Adrenal gland (tissue), 12 donors: ENCODE measurements around the gene CXXC1. TPM values are rescaled to one million over a fixed set of nuclear protein-coding genes. Genes with fewer than 3 reads are reported as not detected.

Experiments used
- DNase-seq, 7 donors: peaks; one replicate each; pipeline ENCODE4 v3.0.0-alpha.2; 2019 to 2020
- H3K27ac ChIP-seq, 5 donors: fragments of 200-600 bp; sonication (generic) in 4 of 5; 1 replicate in 3 of 5; 2 replicates in 2 of 5; pipeline versions ENCODE4 v1.5.1 to v1.8.0; 2016 to 2020; ENCODE audit warnings: mild to moderate bottlenecking in 1 of 5
- H3K27me3 ChIP-seq: fragments of 200-600 bp; 2 replicates; pipeline ENCODE4 v1.8.0; 2021
- H3K36me3 ChIP-seq, 2 donors: fragments of 200-600 bp; replicated peaks in 1 of 2; 1 replicate in 1 of 2; 2 replicates in 1 of 2; pipeline versions ENCODE4 v1.5.1 to v1.8.0; 2018 to 2022
- H3K4me1 ChIP-seq, 2 donors: fragments of 200-600 bp; replicated peaks in 1 of 2; 1 replicate in 1 of 2; 2 replicates in 1 of 2; pipeline versions ENCODE4 v1.5.1 to v1.8.0; 2018 to 2021
- H3K4me3 ChIP-seq, 4 donors: fragments of 200-600 bp; sonication (generic) in 3 of 4; one replicate each; pipeline ENCODE4 v1.5.1; 2016 to 2018
- H3K9me3 ChIP-seq, 3 donors: fragments of 200-600 bp; sonication (generic) in 1 of 3; replicated peaks in 1 of 3; 1 replicate in 2 of 3; 2 replicates in 1 of 3; pipeline versions ENCODE4 v1.5.1 to v1.8.0; 2016 to 2021
- CTCF ChIP-seq, 6 experiments: fragments of 450-650 bp in 4 of 6; fragments of 200-600 bp in 2 of 6; sonication (generic) in 1 of 6; IDR thresholded peaks; 1 replicate in 5 of 6; 2 replicates in 1 of 6; pipeline versions ENCODE4 v1.5.1 to v1.8.0; 2016 to 2021; ENCODE audit warnings: antibody characterized with exemption in 6 of 6, mild to moderate bottlenecking in 2 of 6, moderate library complexity in 1 of 6
- POLR2A ChIP-seq, 2 donors: fragments of 450-650 bp; IDR thresholded peaks; one replicate each; pipeline ENCODE4 v1.6.1; 2017; ENCODE audit warnings: antibody characterized with exemption in 2 of 2, mild to moderate bottlenecking in 2 of 2, moderate library complexity in 1 of 2
- WGBS, 4 donors: extraction: QIAGEN DNeasy Blood & Tissue Kit in 2 of 4; methylation state at CpG; one replicate each; pipeline versions ENCODE4 v1.1.5 to v1.1.7; 2013 to 2017; 5-methylcytosine and 5-hydroxymethylcytosine counted together
- intact Hi-C, 2 donors: fragments of 100-400 bp; cut with DNase I; formaldehyde crosslinking; loops; one replicate each; pipeline versions ENCODE4 v1.14.1 to v1.15.0; 2022 to 2023
- polyA plus RNA-seq, 3 donors: library from polyadenylated mRNA; stranded (reverse); fragments of 200-250 nt in 2 of 3; fragments of 350-450 nt in 1 of 3; fragmentation: Illumina TruSeq in 1 of 3; extraction: RNeasy Lipid Tissue Mini Kit (QIAGEN cat#74804) in 1 of 3; gene quantifications; one replicate each; pipeline ENCODE4 v1.2.3, GENCODE V29; 2013 to 2014
- total RNA-seq, 9 donors: library from RNA; depleted of rRNA in 4 of 9; stranded (reverse); fragments of >200 nt in 4 of 9; fragments of 120-200 nt in 1 of 9; fragmentation: NEBNext Ultra II Directional in 1 of 9; extraction: Animal tissue kit (Norgen Biotek cat#: 25700) in 1 of 9; gene quantifications; one replicate each; pipeline versions ENCODE4 v1.1.0 to v1.2.4, GENCODE V29; 2013 to 2023
- donor health status: healthy with polysubstance abuse.
- donor health status: Bipolar disorder and iron deficiency.
- donor health status: DM: yes; HTN: yes; CAD: no.
- donor health status: DM: no; HTN: no; CAD: no.
- donor health status: DM: no; HTN: no; CAD: no.
- donor health status: DM: yes; HTN: yes; CAD: no.

CXXC1 gene
- total and polyA plus RNA-seq, 12 donors, result 25.2 to 295 (median 66.2) TPM

GRCh38 chr18:50330176-50330575 lies 42.7 kb upstream of the CXXC1 start:
- TF ChIP-seq CTCF (IDR thresholded peaks at IDR 0.05), result no peak
- no peak for TF ChIP-seq POLR2A (IDR thresholded peaks at IDR 0.05)
- H3K36me3 ChIP-seq, result no peaks in the 10 kb centered on the region

GRCh38 chr18:50327983-50328382 lies 40.5 kb upstream of the CXXC1 start:
- no peaks in the 10 kb centered on the region for H3K27me3 ChIP-seq
- H3K4me1 ChIP-seq, result no peaks in the 10 kb centered on the region
- WGBS, 4 donors, result 80 to 90% (median 85%) methylated on average over 3 of the region's 3 CpGs
- H3K27ac ChIP-seq, result no peak overlapping the region
- no peaks in the 10 kb centered on the region for H3K36me3 ChIP-seq
- TF ChIP-seq CTCF (IDR thresholded peaks at IDR 0.05) (no peak), POLR2A (IDR thresholded peaks at IDR 0.05) (no peak)
- H3K9me3 ChIP-seq, result no peaks in the 10 kb centered on the region
- intact Hi-C loops, result no loop called here
- H3K4me3 ChIP-seq, result no peak overlapping the region
- no peak for DNase-seq

More at GRCh38 chr18:50330176-50330575, 42.7 kb upstream of the CXXC1 start:
- no peak for DNase-seq
- Histone ChIP-seq H3K4me3 (no peak overlapping the region), H3K27ac (no peak overlapping the region), H3K9me3 (no peaks in the 10 kb centered on the region), H3K27me3 (no peaks in the 10 kb centered on the region), H3K4me1 (no peaks in the 10 kb centered on the region)
- intact Hi-C loops, result no loop called here

- Histone ChIP-seq H3K4me1 (no peaks in the 10 kb centered on the region), H3K9me3 (peaks cover 0 to 6% (median 0%) of the 10 kb centered on the region in 3 donors), H3K36me3 (no peaks in the 10 kb centered on the region), H3K27ac (no peak overlapping the region), H3K27me3 (no peaks in the 10 kb centered on the region), H3K4me3 (no peak overlapping the region)
- TF ChIP-seq CTCF (IDR thresholded peaks at IDR 0.05) (no peak), POLR2A (IDR thresholded peaks at IDR 0.05) (no peak)
- DNase-seq, result no peak
- intact Hi-C loops, result no loop called here
- WGBS, 4 donors, result 77 to 84% (median 81%) methylated on average over 5 of the region's 5 CpGs
Measured at GRCh38 chr18:50320719-50321118, 33.2 kb upstream of the CXXC1 start.

GRCh38 chr18:50315100-50315871 lies 27.8 kb upstream of the CXXC1 start:
- intact Hi-C loops, result loop anchor here in 1 of 2 donors (10.0 kb wide), 1 partner anchor 50 kb away; no protein-coding TSS in a partner anchor

More at GRCh38 chr18:50315100-50315871, 27.8 kb upstream of the CXXC1 start:
- Histone ChIP-seq H3K27me3 (peaks cover 5% of the 10 kb centered on the region), H3K4me1 (no peaks in the 10 kb centered on the region), H3K36me3 (no peaks in the 10 kb centered on the region), H3K27ac (no peak overlapping the region), H3K9me3 (no peaks in the 10 kb centered on the region), H3K4me3 (no peak overlapping the region)
- WGBS, 4 donors, result 55 to 61% (median 60%) methylated on average over 5 of the region's 5 CpGs
- TF ChIP-seq CTCF (IDR thresholded peaks at IDR 0.05) (no peak), POLR2A (IDR thresholded peaks at IDR 0.05) (no peak)
- no peak for DNase-seq
